ENCODE results near the gene COL1A1. TPM values are rescaled to one million over a fixed set of nuclear protein-coding genes. Genes with fewer than 3 reads are reported as not detected.

The COL1A1 gene
- polyA plus RNA-seq, 1 of the 3 experiments (the other 2 are of a cell fraction) = 1,461 TPM

GRCh38 chr17:50203086-50203485 is 1.7 kb upstream of the COL1A1 start (continued):
- TF ChIP-seq SIN3A (IDR thresholded peaks at IDR 0.05; ENCODE audit: borderline replicate concordance, low read depth, low read length) = no peak
- TF ChIP-seq TEAD4 (IDR thresholded peaks at IDR 0.05; ENCODE audit: borderline replicate concordance, insufficient read depth) = no peak
- TF ChIP-seq USF1 (IDR thresholded peaks at IDR 0.05; ENCODE audit: borderline replicate concordance, low read depth) = no peak
- no peak for TF ChIP-seq POLR2AphosphoS5 (IDR thresholded peaks at IDR 0.05; ENCODE audit: low read depth, low read length)
- no peak for TF ChIP-seq TAF1 (IDR thresholded peaks at IDR 0.05; ENCODE audit: borderline replicate concordance, low read depth, low read length)
- TF ChIP-seq ZBTB33 (IDR thresholded peaks at IDR 0.05; ENCODE audit: borderline replicate concordance, low read depth) = no peak

GRCh38 chr17:50200457-50201275 is 765 bp downstream of the COL1A1 start:
- POLR2A ChIA-PET = interaction anchor here (1.0 to 1.6 kb wide), 2 partner anchors 22 to 72 kb away, joined by 4 read pairs; no protein-coding TSS in a partner anchor
- Histone ChIP-seq H3K4me1 (ENCODE audit: control insufficient read depth in 1 of 2, insufficient read depth in 2 of 2, low read depth in 1 of 2, low read length in 1 of 2) (peaks cover 37 to 62% of the 10 kb centered on the region in 2 experiments), H3K9me2 (no peaks in the 10 kb centered on the region), H3K79me2 (ENCODE audit: insufficient read depth) (peaks cover 79% of the 10 kb centered on the region), H3K9me3 (no peaks in the 10 kb centered on the region), H3K4me3 (ENCODE audit: low read depth in 2 of 2, low read length in 1 of 2) (peak overlapping the region; percentile 74 to 96), H3K4me2 (peak overlapping the region; percentile 89), H3K36me3 (replicated peaks in 1 of 2; ENCODE audit: control insufficient read depth in 1 of 2, insufficient read depth in 2 of 2, low read length in 1 of 2) (peaks cover 37 to 42% of the 10 kb centered on the region in 2 experiments), H3F3A (replicated peaks; ENCODE audit: insufficient read depth) (peaks cover 65% of the 10 kb centered on the region), H2AFZ (ENCODE audit: low read depth) (no peak overlapping the region), H3K27me3 (ENCODE audit: insufficient read depth) (no peaks in the 10 kb centered on the region), H3K27ac (ENCODE audit: low read depth in 2 of 2, low read length in 1 of 2) (peak overlapping the region; percentile 79 to 100), H3K9ac (peak overlapping the region; percentile 99), H4K20me1 (ENCODE audit: insufficient read depth) (peaks cover 57% of the 10 kb centered on the region)
- DNase-seq = peak; percentile 95
- CTCF ChIA-PET = interaction anchor here (0.6 to 25.6 kb wide), 82 partner anchors 9 to 309 kb away, joined by 3 to 2150 read pairs (median 5); partner anchors contain the start of genes CHAD, LRRC59, PDK2 and PPP1R9B
- under 1% methylated on average over 53 of the region's 55 CpGs for WGBS (ENCODE audit: low lambda C conversion rate)
- TF ChIP-seq EZH2phosphoT487 (IDR thresholded peaks at IDR 0.05; ENCODE audit: borderline replicate concordance, low read depth) (no peak), TAF1 (IDR thresholded peaks at IDR 0.05; ENCODE audit: borderline replicate concordance, low read depth, low read length) (peak; percentile 4; the same call in 1 of the 2 replicates), NFIC (IDR thresholded peaks at IDR 0.05; ENCODE audit: borderline replicate concordance) (peak; percentile 36; the same call in 1 of the 2 replicates), RAD21 (IDR thresholded peaks at IDR 0.05; ENCODE audit: low read length) (peak; percentile 87), ELF1 (IDR thresholded peaks at IDR 0.05) (no peak), RXRA (IDR thresholded peaks at IDR 0.05; ENCODE audit: borderline replicate concordance, low read depth) (no peak), GABPA (IDR thresholded peaks at IDR 0.05; ENCODE audit: low read depth) (no peak), MXI1 (IDR thresholded peaks at IDR 0.05; ENCODE audit: low read depth, low read length) (peak; percentile 36; the same call in 1 of the 2 replicates), NRF1 (IDR thresholded peaks at IDR 0.05; ENCODE audit: low read depth, low read length) (0 out of 2 replicates have a peak, but pooled peaks have one; percentile 3), TCF12 (IDR thresholded peaks at IDR 0.05) (peak; percentile 69), JUND (IDR thresholded peaks at IDR 0.05) (peak; percentile 35), CTCF (IDR thresholded peaks at IDR 0.05) (peak; percentile 100), USF2 (IDR thresholded peaks at IDR 0.05; ENCODE audit: borderline replicate concordance, low read depth, low read length) (no peak), TEAD4 (IDR thresholded peaks at IDR 0.05; ENCODE audit: borderline replicate concordance, insufficient read depth) (no peak; the same call in 1 of the 2 replicates), IRF3 (IDR thresholded peaks at IDR 0.05; ENCODE audit: low read depth, low read length) (0 out of 2 replicates have a peak, but pooled peaks have one; percentile 4), EP300 (IDR thresholded peaks at IDR 0.05; ENCODE audit: borderline replicate concordance in 1 of 2, low read depth in 1 of 2, low read length in 1 of 2) (peak in 1 of 2 experiments; percentile 63; a peak in 2 of 4 replicates), SMC3 (IDR thresholded peaks at IDR 0.05; ENCODE audit: low read depth, low read length) (peak; percentile 88), MEF2A (IDR thresholded peaks at IDR 0.05; ENCODE audit: borderline replicate concordance, low read depth) (0 out of 2 replicates have a peak, but pooled peaks have one; percentile 46)
